Measurements from ENCODE around the gene PARP16. TPM values are rescaled to one million over a fixed set of nuclear protein-coding genes. Genes with fewer than 3 reads are reported as not detected.
"Not testable (repeated sequence)": the region's sequence is repeated elsewhere in the genome, so short reads cannot be mapped to it uniquely, and the experiment has no call there.

PARP16 gene
- total and polyA plus RNA-seq, 2 donors (not counting 1 experiment from before 2014, with no cell fraction given) = 3.6 to 4.9 TPM

DNA sequence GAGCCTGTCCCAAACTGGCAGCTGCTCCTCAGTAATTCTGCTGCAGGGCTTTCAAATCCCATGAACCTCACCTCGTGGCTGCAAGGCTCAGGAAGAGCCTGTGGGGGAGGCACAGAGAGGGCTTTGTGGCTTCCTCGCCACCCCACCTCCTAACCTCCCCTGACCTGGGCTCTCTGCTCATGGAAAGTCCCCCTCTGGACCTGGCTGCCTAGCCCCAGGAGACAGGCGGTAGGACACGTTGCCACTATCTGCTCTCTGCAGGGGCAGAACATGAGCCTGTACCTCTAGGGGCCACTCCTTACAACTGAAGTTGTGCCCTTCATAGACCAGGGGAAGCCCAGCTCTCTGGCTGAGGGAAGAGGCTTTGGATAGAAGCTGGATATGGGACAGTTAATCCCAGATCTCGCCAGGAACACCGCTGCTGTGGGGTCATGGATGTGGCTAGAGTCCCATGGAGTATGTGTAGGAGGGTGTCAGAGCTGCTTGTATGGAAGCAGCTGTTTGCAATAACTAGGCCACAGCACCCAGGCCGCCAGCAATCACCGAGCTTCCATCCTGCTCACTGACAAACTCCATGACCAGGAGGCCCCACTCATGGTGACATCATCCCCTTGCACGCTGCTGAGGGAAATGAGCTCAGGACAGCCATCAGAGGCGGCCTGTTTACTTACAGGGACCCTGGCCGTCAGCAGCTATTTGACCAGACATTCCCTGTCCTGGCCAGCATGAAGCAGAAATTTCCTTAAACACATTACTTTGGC lies 41.4 kb downstream of the PARP16 start:
- Histone ChIP-seq H3K36me3 (ENCODE audit: control insufficient read depth, insufficient read depth, low read length) (no peaks in the 10 kb centered on the region), H3K27me3 (ENCODE audit: control insufficient read depth, insufficient read depth, low read length) (no peaks in the 10 kb centered on the region), H3K4me2 (ENCODE audit: extremely low read depth, insufficient read depth, low read length) (no peak overlapping the region), H3K9ac (ENCODE audit: insufficient read depth, low read length) (no peak overlapping the region), H2AFZ (ENCODE audit: low read length) (peak overlapping the region; percentile 73), H3K27ac (ENCODE audit: insufficient read depth, low read length) (peak overlapping the region; percentile 62), H4K20me1 (ENCODE audit: control insufficient read depth, extremely low read depth, insufficient read depth, low read length) (no peaks in the 10 kb centered on the region), H3K4me1 (ENCODE audit: control insufficient read depth, extremely low read depth, insufficient read depth, low read length) (peaks cover 7% of the 10 kb centered on the region), H3K4me3 (replicated peaks in 1 of 4; ENCODE audit: control extremely low read depth in 1 of 4, insufficient read depth in 1 of 4, low read depth in 3 of 4, low read length in 4 of 4) (no peak overlapping the region), H3K79me2 (ENCODE audit: control insufficient read depth, insufficient read depth, low read length) (no peaks in the 10 kb centered on the region), H3K9me3 (ENCODE audit: control insufficient read depth, insufficient read depth, low read depth, low read length) (no peaks in the 10 kb centered on the region)
- TF ChIP-seq EZH2 (IDR thresholded peaks at IDR 0.05; ENCODE audit: low read length, missing control alignments) = no peak
- TF ChIP-seq, protein P1, sequence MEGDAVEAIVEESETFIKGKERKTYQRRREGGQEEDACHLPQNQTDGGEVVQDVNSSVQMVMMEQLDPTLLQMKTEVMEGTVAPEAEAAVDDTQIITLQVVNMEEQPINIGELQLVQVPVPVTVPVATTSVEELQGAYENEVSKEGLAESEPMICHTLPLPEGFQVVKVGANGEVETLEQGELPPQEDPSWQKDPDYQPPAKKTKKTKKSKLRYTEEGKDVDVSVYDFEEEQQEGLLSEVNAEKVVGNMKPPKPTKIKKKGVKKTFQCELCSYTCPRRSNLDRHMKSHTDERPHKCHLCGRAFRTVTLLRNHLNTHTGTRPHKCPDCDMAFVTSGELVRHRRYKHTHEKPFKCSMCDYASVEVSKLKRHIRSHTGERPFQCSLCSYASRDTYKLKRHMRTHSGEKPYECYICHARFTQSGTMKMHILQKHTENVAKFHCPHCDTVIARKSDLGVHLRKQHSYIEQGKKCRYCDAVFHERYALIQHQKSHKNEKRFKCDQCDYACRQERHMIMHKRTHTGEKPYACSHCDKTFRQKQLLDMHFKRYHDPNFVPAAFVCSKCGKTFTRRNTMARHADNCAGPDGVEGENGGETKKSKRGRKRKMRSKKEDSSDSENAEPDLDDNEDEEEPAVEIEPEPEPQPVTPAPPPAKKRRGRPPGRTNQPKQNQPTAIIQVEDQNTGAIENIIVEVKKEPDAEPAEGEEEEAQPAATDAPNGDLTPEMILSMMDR (conservative IDR thresholded peaks at IDR 0.05 in 1 of 2, IDR thresholded peaks at IDR 0.05 in 1 of 2; ENCODE audit: low read depth in 1 of 2, low read length in 2 of 2) = no peak
- DNase-seq (ENCODE audit: low read depth in 2 of 2) = peak; percentile 39 to 68

DNA sequence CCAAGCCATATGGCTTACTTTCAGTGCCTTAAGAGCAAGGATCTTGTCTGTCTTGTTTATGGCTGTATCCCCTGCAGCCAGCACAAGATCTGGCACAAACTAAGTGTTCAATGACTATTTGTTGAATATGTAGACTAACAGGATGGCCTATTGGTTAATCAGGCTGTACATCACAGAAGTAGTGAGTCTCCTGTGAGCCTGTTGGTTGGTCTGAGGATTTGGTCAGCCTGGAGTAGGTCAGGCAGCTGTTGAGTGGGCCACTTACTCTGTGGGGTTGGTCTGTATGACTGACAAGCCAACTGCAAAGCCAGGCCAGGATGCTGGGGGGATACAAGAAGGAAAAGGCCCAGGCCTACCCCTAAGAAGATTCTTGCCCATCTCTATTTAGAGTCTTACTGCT lies 42.0 kb downstream of the PARP16 start:
- TF ChIP-seq, protein P1 (conservative IDR thresholded peaks at IDR 0.05 in 1 of 2, IDR thresholded peaks at IDR 0.05 in 1 of 2; ENCODE audit: low read depth in 1 of 2, low read length in 2 of 2) = no peak
- TF ChIP-seq EZH2 (IDR thresholded peaks at IDR 0.05; ENCODE audit: low read length, missing control alignments) = no peak
- no peaks in the 10 kb centered on the region for H3K36me3 ChIP-seq (ENCODE audit: control insufficient read depth, insufficient read depth, low read length)
- H3K4me1 ChIP-seq (ENCODE audit: control insufficient read depth, extremely low read depth, insufficient read depth, low read length) = peaks cover 7% of the 10 kb centered on the region
- DNase-seq (ENCODE audit: low read depth in 2 of 2) = no peak
- no peak overlapping the region for H3K27ac ChIP-seq (ENCODE audit: insufficient read depth, low read length)
- H2AFZ ChIP-seq (ENCODE audit: low read length) = no peak overlapping the region
- H4K20me1 ChIP-seq (ENCODE audit: control insufficient read depth, extremely low read depth, insufficient read depth, low read length) = no peaks in the 10 kb centered on the region
- no peak overlapping the region for H3K4me3 ChIP-seq (replicated peaks in 1 of 4; ENCODE audit: control extremely low read depth in 1 of 4, insufficient read depth in 1 of 4, low read depth in 3 of 4, low read length in 4 of 4)
- H3K79me2 ChIP-seq (ENCODE audit: control insufficient read depth, insufficient read depth, low read length) = no peaks in the 10 kb centered on the region
- no peak overlapping the region for H3K9ac ChIP-seq (ENCODE audit: insufficient read depth, low read length)
- H3K27me3 ChIP-seq (ENCODE audit: control insufficient read depth, insufficient read depth, low read length) = no peaks in the 10 kb centered on the region
- H3K9me3 ChIP-seq (ENCODE audit: control insufficient read depth, insufficient read depth, low read depth, low read length) = no peaks in the 10 kb centered on the region
- no peak overlapping the region for H3K4me2 ChIP-seq (ENCODE audit: extremely low read depth, insufficient read depth, low read length)

DNA sequence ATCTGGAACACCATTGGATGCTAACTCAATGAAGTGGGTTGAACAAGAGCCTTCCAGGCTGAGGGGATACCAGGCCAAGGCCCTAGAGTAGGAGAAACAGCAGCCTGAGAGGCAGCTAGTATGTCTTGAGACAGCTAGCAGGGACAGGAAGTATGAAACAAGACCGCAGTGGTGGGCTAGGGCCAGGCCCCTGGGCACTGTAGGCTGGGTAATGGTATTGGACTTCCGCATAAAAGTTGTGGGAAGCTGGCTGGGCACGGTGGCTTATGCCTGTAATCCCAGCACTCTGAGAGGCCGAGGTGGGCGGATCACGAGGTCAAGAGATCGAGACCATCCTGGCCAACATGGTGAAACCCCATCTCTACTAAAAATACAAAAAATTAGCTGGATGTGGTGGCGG lies 50.2 kb downstream of the PARP16 start:
- H3K9ac ChIP-seq (ENCODE audit: insufficient read depth, low read length); H3K79me2 ChIP-seq (ENCODE audit: control insufficient read depth, insufficient read depth, low read length); H2AFZ ChIP-seq (ENCODE audit: low read length); H3K4me2 ChIP-seq (ENCODE audit: extremely low read depth, insufficient read depth, low read length); DNase-seq (ENCODE audit: low read depth in 2 of 2); H4K20me1 ChIP-seq (ENCODE audit: control insufficient read depth, extremely low read depth, insufficient read depth, low read length); H3K27ac ChIP-seq (ENCODE audit: insufficient read depth, low read length); H3K36me3 ChIP-seq (ENCODE audit: control insufficient read depth, insufficient read depth, low read length); H3K4me3 ChIP-seq (replicated peaks in 1 of 4; ENCODE audit: control extremely low read depth in 1 of 4, insufficient read depth in 1 of 4, low read depth in 3 of 4, low read length in 4 of 4); H3K4me1 ChIP-seq (ENCODE audit: control insufficient read depth, extremely low read depth, insufficient read depth, low read length); H3K9me3 ChIP-seq (ENCODE audit: control insufficient read depth, insufficient read depth, low read depth, low read length); H3K27me3 ChIP-seq (ENCODE audit: control insufficient read depth, insufficient read depth, low read length): not testable (repeated sequence)

All from fibroblast of lung (primary cell).